ENCODE measurements around the gene PRRX2. TPM values are rescaled to one million over a fixed set of nuclear protein-coding genes. Genes with fewer than 3 reads are reported as not detected.
"Not testable (repeated sequence)": the region's sequence is repeated elsewhere in the genome, so short reads cannot be mapped to it uniquely, and the experiment has no call there.

The PRRX2 gene
- total RNA-seq, 1 donor from 2014 or later = 10.1 TPM

GRCh38 chr9:129757045-129757444 lies 91.6 kb downstream of the PRRX2 start:
- Mint-ChIP-seq H3K4me3 (no peak overlapping the region), H3K27me3 (ENCODE audit: low read depth) (no peaks in the 10 kb centered on the region), H3K9me3 (no peaks in the 10 kb centered on the region), H3K36me3 (no peaks in the 10 kb centered on the region), H3K4me1 (peaks cover 31% of the 10 kb centered on the region), H3K27ac (no peak overlapping the region)
- no peak for TF ChIP-seq CTCF (IDR thresholded peaks at IDR 0.05; ENCODE audit: unreplicated experiment)
- no peak for DNase-seq (ENCODE audit: low spot score in 2 of 2, unreplicated experiment in 2 of 2)

- no peak for TF ChIP-seq CTCF (IDR thresholded peaks at IDR 0.05; ENCODE audit: unreplicated experiment)
- Mint-ChIP-seq H3K27me3 (ENCODE audit: low read depth) (no peaks in the 10 kb centered on the region), H3K27ac (no peak overlapping the region), H3K4me3 (no peak overlapping the region), H3K9me3 (no peaks in the 10 kb centered on the region), H3K36me3 (no peaks in the 10 kb centered on the region), H3K4me1 (peaks cover 26% of the 10 kb centered on the region)
- no peak for DNase-seq (ENCODE audit: low spot score in 2 of 2, unreplicated experiment in 2 of 2)
Observed at GRCh38 chr9:129759319-129759718, 93.9 kb downstream of the PRRX2 start.

- no peaks in the 10 kb centered on the region for H3K36me3 Mint-ChIP-seq
- no peak for DNase-seq (ENCODE audit: low spot score in 2 of 2, unreplicated experiment in 2 of 2)
- no peak overlapping the region for H3K4me3 Mint-ChIP-seq
- peaks cover 26% of the 10 kb centered on the region for H3K4me1 Mint-ChIP-seq
- no peaks in the 10 kb centered on the region for H3K9me3 Mint-ChIP-seq
- no peaks in the 10 kb centered on the region for H3K27me3 Mint-ChIP-seq (ENCODE audit: low read depth)
- no peak overlapping the region for H3K27ac Mint-ChIP-seq
- no peak for TF ChIP-seq CTCF (IDR thresholded peaks at IDR 0.05; ENCODE audit: unreplicated experiment)
Observed at GRCh38 chr9:129759804-129760502, 94.5 kb downstream of the PRRX2 start.

GRCh38 chr9:129760784-129761183 lies 95.3 kb downstream of the PRRX2 start:
- peak overlapping the region; percentile 73 for H3K27ac Mint-ChIP-seq

GRCh38 chr9:129761293-129761900 lies 96.0 kb downstream of the PRRX2 start:
- H3K9me3 Mint-ChIP-seq = no peaks in the 10 kb centered on the region
- no peak overlapping the region for H3K4me3 Mint-ChIP-seq
- DNase-seq (ENCODE audit: low spot score in 2 of 2, unreplicated experiment in 2 of 2) = no peak
- H3K36me3 Mint-ChIP-seq = no peaks in the 10 kb centered on the region
- H3K4me1 Mint-ChIP-seq = peaks cover 26% of the 10 kb centered on the region
- H3K27ac Mint-ChIP-seq = peak overlapping the region; percentile 88
- H3K27me3 Mint-ChIP-seq (ENCODE audit: low read depth) = no peaks in the 10 kb centered on the region
- no peak for TF ChIP-seq CTCF (IDR thresholded peaks at IDR 0.05; ENCODE audit: unreplicated experiment)

More at GRCh38 chr9:129760784-129761183, 95.3 kb downstream of the PRRX2 start:
- not testable (repeated sequence) for H3K36me3 Mint-ChIP-seq; H3K4me3 Mint-ChIP-seq; H3K9me3 Mint-ChIP-seq; DNase-seq (ENCODE audit: low spot score in 2 of 2, unreplicated experiment in 2 of 2); H3K27me3 Mint-ChIP-seq (ENCODE audit: low read depth)
- H3K4me1 Mint-ChIP-seq = peaks cover 26% of the 10 kb centered on the region

- no peak for DNase-seq (ENCODE audit: low spot score in 2 of 2, unreplicated experiment in 2 of 2)
- TF ChIP-seq CTCF (IDR thresholded peaks at IDR 0.05; ENCODE audit: unreplicated experiment) = no peak
- Mint-ChIP-seq H3K4me3 (no peak overlapping the region), H3K27me3 (ENCODE audit: low read depth) (no peaks in the 10 kb centered on the region), H3K36me3 (no peaks in the 10 kb centered on the region), H3K9me3 (no peaks in the 10 kb centered on the region), H3K4me1 (peaks cover 25% of the 10 kb centered on the region), H3K27ac (peak overlapping the region; percentile 88)
Observed at GRCh38 chr9:129761901-129762369, 96.5 kb downstream of the PRRX2 start.

GRCh38 chr9:129762370-129762984 lies 97.0 kb downstream of the PRRX2 start:
- H3K9me3 Mint-ChIP-seq; H3K4me3 Mint-ChIP-seq; H3K36me3 Mint-ChIP-seq; DNase-seq (ENCODE audit: low spot score in 2 of 2, unreplicated experiment in 2 of 2); H3K27me3 Mint-ChIP-seq (ENCODE audit: low read depth): not testable (repeated sequence)
- peak overlapping the region; percentile 88 for H3K27ac Mint-ChIP-seq
- peaks cover 24% of the 10 kb centered on the region for H3K4me1 Mint-ChIP-seq
